ENCODE results near the gene ATG9B. TPM values are rescaled to one million over a fixed set of nuclear protein-coding genes. Genes with fewer than 3 reads are reported as not detected.

The ATG9B gene
- total and polyA plus RNA-seq, 9 of the 15 experiments (the other 6 are each of a cell fraction or from before 2014, with no cell fraction given) = 0.29 to 8.0 (median 2.1) TPM

DNA sequence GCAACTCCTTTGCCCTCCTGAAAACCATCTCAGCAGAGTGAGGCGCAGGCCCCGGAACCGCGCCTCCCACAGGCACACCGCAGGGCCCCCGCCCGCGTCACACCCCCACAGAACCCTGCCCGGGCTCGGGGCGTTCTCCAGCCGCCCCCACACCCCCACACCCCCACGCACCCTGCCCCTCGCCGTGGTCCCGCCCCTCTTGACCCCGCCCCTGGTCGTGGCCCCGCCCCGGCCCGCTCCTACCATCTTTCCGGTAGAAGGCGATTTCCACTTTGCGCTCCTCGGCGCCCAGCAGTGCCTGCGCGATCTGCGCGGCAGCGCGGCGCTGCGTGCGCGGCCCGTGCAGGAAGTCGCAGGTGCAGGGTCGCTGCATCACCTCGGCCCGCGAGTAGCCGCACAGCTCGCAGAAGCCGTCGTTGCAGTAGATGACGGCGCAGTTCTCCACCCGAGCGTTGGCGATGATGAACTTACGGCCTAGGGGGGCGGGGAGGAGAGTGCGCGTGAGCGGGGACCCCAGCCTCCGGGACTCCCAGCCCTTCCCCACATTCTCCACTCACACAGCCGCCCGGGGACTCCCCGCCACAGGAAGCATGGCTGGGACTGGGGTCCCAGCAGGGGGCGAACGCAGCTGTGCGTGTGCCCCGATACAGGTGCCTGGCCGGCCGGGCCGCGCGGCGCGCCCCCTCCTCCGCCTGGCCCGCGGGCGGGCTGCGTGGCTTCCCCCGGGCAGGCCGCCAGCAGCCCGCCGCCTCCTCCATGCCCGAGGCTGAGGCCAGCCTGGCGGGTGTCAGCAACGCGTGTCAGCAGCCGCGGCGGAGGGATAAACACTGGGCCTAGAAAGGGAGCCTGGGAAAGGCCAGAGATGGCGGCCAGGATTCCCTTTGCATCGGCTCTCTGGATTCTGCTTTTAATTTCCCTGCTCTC, 49.6 kb downstream of the ATG9B start (continued):
- TF ChIP-seq, protein P1, sequence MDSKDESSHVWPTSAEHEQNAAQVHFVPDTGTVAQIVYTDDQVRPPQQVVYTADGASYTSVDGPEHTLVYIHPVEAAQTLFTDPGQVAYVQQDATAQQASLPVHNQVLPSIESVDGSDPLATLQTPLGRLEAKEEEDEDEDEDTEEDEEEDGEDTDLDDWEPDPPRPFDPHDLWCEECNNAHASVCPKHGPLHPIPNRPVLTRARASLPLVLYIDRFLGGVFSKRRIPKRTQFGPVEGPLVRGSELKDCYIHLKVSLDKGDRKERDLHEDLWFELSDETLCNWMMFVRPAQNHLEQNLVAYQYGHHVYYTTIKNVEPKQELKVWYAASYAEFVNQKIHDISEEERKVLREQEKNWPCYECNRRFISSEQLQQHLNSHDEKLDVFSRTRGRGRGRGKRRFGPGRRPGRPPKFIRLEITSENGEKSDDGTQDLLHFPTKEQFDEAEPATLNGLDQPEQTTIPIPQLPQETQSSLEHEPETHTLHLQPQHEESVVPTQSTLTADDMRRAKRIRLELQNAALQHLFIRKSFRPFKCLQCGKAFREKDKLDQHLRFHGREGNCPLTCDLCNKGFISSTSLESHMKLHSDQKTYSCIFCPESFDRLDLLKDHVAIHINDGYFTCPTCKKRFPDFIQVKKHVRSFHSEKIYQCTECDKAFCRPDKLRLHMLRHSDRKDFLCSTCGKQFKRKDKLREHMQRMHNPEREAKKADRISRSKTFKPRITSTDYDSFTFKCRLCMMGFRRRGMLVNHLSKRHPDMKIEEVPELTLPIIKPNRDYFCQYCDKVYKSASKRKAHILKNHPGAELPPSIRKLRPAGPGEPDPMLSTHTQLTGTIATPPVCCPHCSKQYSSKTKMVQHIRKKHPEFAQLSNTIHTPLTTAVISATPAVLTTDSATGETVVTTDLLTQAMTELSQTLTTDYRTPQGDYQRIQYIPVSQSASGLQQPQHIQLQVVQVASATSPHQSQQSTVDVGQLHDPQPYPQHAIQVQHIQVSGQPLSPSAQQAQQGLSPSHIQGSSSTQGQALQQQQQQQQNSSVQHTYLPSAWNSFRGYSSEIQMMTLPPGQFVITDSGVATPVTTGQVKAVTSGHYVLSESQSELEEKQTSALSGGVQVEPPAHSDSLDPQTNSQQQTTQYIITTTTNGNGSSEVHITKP (IDR thresholded peaks at IDR 0.05; ENCODE audit: partially characterized antibody) = peak; percentile 88
- TF ChIP-seq HDGF (IDR thresholded peaks at IDR 0.05) = 0 out of 2 replicates have a peak, but pooled peaks have one; percentile 24
- TF ChIP-seq ARID1B (IDR thresholded peaks at IDR 0.05) = peak; percentile 58
- TF ChIP-seq, protein P2, sequence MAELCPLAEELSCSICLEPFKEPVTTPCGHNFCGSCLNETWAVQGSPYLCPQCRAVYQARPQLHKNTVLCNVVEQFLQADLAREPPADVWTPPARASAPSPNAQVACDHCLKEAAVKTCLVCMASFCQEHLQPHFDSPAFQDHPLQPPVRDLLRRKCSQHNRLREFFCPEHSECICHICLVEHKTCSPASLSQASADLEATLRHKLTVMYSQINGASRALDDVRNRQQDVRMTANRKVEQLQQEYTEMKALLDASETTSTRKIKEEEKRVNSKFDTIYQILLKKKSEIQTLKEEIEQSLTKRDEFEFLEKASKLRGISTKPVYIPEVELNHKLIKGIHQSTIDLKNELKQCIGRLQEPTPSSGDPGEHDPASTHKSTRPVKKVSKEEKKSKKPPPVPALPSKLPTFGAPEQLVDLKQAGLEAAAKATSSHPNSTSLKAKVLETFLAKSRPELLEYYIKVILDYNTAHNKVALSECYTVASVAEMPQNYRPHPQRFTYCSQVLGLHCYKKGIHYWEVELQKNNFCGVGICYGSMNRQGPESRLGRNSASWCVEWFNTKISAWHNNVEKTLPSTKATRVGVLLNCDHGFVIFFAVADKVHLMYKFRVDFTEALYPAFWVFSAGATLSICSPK (IDR thresholded peaks at IDR 0.05; ENCODE audit: borderline replicate concordance) = no peak
- TF ChIP-seq ERF (CRISPR knock-in tag; IDR thresholded peaks at IDR 0.05) = 0 out of 2 replicates have a peak, but pooled peaks have one; percentile 66
- peak; percentile 59; the same call in 1 of the 2 replicates for TF ChIP-seq TEAD4 (IDR thresholded peaks at IDR 0.05; ENCODE audit: low read length)
- no peak for TF ChIP-seq TEAD4 (CRISPR knock-in tag; IDR thresholded peaks at IDR 0.05; ENCODE audit: borderline replicate concordance)
- peak; percentile 37 for TF ChIP-seq U2AF1 (optimal IDR thresholded peaks at IDR 0.05; ENCODE audit: low read depth, low read length)
- TF ChIP-seq JUN (IDR thresholded peaks at IDR 0.05; ENCODE audit: borderline replicate concordance, low read depth, low read length) = peak; percentile 41; the same call in 1 of the 2 replicates
- TF ChIP-seq JUN (CRISPR knock-in tag; IDR thresholded peaks at IDR 0.05; ENCODE audit: borderline replicate concordance) = no peak
- TF ChIP-seq, protein P3, sequence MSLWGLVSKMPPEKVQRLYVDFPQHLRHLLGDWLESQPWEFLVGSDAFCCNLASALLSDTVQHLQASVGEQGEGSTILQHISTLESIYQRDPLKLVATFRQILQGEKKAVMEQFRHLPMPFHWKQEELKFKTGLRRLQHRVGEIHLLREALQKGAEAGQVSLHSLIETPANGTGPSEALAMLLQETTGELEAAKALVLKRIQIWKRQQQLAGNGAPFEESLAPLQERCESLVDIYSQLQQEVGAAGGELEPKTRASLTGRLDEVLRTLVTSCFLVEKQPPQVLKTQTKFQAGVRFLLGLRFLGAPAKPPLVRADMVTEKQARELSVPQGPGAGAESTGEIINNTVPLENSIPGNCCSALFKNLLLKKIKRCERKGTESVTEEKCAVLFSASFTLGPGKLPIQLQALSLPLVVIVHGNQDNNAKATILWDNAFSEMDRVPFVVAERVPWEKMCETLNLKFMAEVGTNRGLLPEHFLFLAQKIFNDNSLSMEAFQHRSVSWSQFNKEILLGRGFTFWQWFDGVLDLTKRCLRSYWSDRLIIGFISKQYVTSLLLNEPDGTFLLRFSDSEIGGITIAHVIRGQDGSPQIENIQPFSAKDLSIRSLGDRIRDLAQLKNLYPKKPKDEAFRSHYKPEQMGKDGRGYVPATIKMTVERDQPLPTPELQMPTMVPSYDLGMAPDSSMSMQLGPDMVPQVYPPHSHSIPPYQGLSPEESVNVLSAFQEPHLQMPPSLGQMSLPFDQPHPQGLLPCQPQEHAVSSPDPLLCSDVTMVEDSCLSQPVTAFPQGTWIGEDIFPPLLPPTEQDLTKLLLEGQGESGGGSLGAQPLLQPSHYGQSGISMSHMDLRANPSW (CRISPR knock-in tag; IDR thresholded peaks at IDR 0.05) = 0 out of 2 replicates have a peak, but pooled peaks have one; percentile 8
- TF ChIP-seq, protein P4, sequence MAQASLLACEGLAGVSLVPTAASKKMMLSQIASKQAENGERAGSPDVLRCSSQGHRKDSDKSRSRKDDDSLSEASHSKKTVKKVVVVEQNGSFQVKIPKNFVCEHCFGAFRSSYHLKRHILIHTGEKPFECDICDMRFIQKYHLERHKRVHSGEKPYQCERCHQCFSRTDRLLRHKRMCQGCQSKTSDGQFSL (CRISPR knock-in tag; IDR thresholded peaks at IDR 0.05) = peak; percentile 36; the same call in 1 of the 2 replicates
- TF ChIP-seq, protein P4 (tag; IDR thresholded peaks at IDR 0.05) = peak in 1 of 2 experiments; percentile 88; a peak in 2 of 4 replicates
- TF ChIP-seq LEF1 (IDR thresholded peaks at IDR 0.05) = 0 out of 2 replicates have a peak, but pooled peaks have one; percentile 18
- peak; percentile 80 for TF ChIP-seq ATF7 (IDR thresholded peaks at IDR 0.05)
- TF ChIP-seq ZNF24 (IDR thresholded peaks at IDR 0.05) = peak; percentile 82
- peak; percentile 62; the same call in 1 of the 2 replicates for TF ChIP-seq HDAC8 (tag; IDR thresholded peaks at IDR 0.05)
- TF ChIP-seq HLTF (IDR thresholded peaks at IDR 0.05) = peak; percentile 70; the same call in 1 of the 2 replicates
